ENCODE data around the gene WDR6. TPM values are rescaled to one million over a fixed set of nuclear protein-coding genes. Genes with fewer than 3 reads are reported as not detected.

WDR6 gene
- total RNA-seq, 1 experiment from 2014 or later: 174 TPM

DNA sequence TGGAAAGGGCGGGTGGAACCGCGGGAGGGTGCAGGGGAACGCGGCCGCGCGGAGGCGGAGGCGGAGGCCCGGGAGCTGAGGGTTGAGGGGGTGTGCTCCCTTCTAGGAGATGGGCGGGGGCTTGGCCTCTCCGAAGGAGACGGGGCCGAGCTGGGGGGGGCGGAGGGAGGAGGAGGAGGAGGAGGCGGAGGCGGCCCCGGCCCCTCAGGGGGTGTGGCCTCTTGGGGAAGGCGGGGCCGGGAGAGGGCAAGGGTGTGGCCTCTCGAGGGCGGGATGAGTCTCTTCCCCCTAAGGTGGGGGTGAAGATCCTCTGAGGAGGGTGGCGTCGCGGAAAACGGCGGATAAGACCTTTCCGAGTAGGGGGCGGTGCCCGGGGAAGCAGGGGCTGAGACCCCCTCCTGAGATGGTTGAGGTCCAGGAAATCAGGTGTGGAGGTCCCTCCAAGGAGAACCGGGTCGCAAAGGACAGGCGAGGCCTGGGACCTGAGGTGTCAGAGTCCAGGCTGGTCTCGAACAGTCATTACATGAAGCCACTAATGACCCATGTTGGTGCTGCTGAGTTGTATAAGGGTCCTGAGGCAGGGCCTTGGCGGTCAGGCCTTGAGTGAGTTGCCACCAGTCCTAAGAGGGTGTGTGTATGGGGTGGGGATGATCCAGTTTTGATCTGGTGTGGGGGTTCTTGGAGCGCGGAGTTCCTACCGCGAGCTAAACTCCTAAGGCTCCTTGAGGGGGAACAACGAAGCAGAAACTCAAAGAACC is 759 bp downstream of the WDR6 start:
- CTCF ChIA-PET: interaction anchor here (0.9 to 3.2 kb wide), 8 partner anchors 10 to 289 kb away, joined by 3 to 42 read pairs (median 6); partner anchors contain the start of genes DALRD3, NDUFAF3, P4HTM and QRICH1
- Histone ChIP-seq H3K9me3 (ENCODE audit: control insufficient read depth in 1 of 2, insufficient read depth in 1 of 2, low read depth in 1 of 2, low read length in 2 of 2) (no peaks in the 10 kb centered on the region), H3K27me3 (ENCODE audit: insufficient read depth, low read length) (no peaks in the 10 kb centered on the region), H3K4me2 (ENCODE audit: low read length) (peak overlapping the region; percentile 91), H3K4me3 (replicated peaks in 1 of 2; ENCODE audit: low read depth in 1 of 2, low read length in 2 of 2) (peak overlapping the region; percentile 72 to 86), H3K79me2 (ENCODE audit: insufficient read depth, low read length) (peaks cover 55% of the 10 kb centered on the region), H3K4me1 (ENCODE audit: control insufficient read depth in 1 of 2, insufficient read depth in 2 of 2, low read length in 2 of 2) (peaks cover 3 to 26% of the 10 kb centered on the region in 2 experiments; a peak in 3 of 4 replicates), H3K9me2 (ENCODE audit: insufficient read depth) (no peaks in the 10 kb centered on the region), H4K20me1 (ENCODE audit: insufficient read depth) (no peaks in the 10 kb centered on the region), H3K27ac (ENCODE audit: low read depth, low read length) (peak overlapping the region; percentile 99), H3K36me3 (ENCODE audit: control insufficient read depth in 1 of 2, insufficient read depth in 2 of 2, low read length in 2 of 2) (peaks cover 6 to 9% of the 10 kb centered on the region in 2 experiments; a peak in 3 of 4 replicates), H3K9ac (ENCODE audit: low read length) (peak overlapping the region; percentile 99), H2AFZ (ENCODE audit: low read depth, low read length, poor library complexity, severe bottlenecking) (no peak overlapping the region)
- TSS peak; percentile 30 for BruUV-seq (replicated peaks)
- DNase-seq (ENCODE audit: low read depth, low spot score): peak; percentile 72
- POLR2A ChIA-PET: interaction anchor here (1.0 to 2.6 kb wide), 10 partner anchors 9 to 332 kb away, joined by 3 to 52 read pairs (median 14); partner anchors contain the start of genes DALRD3, IMPDH2, KLHDC8B and NDUFAF3
- TF ChIP-seq FOSL1 (IDR thresholded peaks at IDR 0.05; ENCODE audit: low read depth) (no peak), CEBPB (IDR thresholded peaks at IDR 0.05; ENCODE audit: low read depth) (no peak), SRF (IDR thresholded peaks at IDR 0.05; ENCODE audit: low read depth) (no peak), ZNF274 (IDR thresholded peaks at IDR 0.05; ENCODE audit: low read depth, low read length) (no peak), RAD21 (IDR thresholded peaks at IDR 0.05; ENCODE audit: low read depth) (no peak), ZFX (IDR thresholded peaks at IDR 0.05) (no peak), SP1 (IDR thresholded peaks at IDR 0.05; ENCODE audit: low read depth) (no peak), EZH2phosphoT487 (IDR thresholded peaks at IDR 0.05; ENCODE audit: borderline replicate concordance) (no peak), POLR2A (IDR thresholded peaks at IDR 0.05; ENCODE audit: borderline replicate concordance, extremely low read depth, insufficient read depth, insufficient read length) (no peak), SIN3A (IDR thresholded peaks at IDR 0.05; ENCODE audit: low read depth) (no peak), POLR2AphosphoS5 (IDR thresholded peaks at IDR 0.05; ENCODE audit: low read depth, low read length) (peak; percentile 34)
- TF ChIP-seq, protein P1, sequence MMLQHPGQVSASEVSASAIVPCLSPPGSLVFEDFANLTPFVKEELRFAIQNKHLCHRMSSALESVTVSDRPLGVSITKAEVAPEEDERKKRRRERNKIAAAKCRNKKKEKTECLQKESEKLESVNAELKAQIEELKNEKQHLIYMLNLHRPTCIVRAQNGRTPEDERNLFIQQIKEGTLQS (IDR thresholded peaks at IDR 0.05): no peak
- TF ChIP-seq, protein P2, sequence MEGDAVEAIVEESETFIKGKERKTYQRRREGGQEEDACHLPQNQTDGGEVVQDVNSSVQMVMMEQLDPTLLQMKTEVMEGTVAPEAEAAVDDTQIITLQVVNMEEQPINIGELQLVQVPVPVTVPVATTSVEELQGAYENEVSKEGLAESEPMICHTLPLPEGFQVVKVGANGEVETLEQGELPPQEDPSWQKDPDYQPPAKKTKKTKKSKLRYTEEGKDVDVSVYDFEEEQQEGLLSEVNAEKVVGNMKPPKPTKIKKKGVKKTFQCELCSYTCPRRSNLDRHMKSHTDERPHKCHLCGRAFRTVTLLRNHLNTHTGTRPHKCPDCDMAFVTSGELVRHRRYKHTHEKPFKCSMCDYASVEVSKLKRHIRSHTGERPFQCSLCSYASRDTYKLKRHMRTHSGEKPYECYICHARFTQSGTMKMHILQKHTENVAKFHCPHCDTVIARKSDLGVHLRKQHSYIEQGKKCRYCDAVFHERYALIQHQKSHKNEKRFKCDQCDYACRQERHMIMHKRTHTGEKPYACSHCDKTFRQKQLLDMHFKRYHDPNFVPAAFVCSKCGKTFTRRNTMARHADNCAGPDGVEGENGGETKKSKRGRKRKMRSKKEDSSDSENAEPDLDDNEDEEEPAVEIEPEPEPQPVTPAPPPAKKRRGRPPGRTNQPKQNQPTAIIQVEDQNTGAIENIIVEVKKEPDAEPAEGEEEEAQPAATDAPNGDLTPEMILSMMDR (IDR thresholded peaks at IDR 0.05 in 2 of 3, conservative IDR thresholded peaks at IDR 0.05 in 1 of 3; ENCODE audit: borderline replicate concordance in 1 of 3, insufficient read depth in 1 of 3, low read depth in 2 of 3, low read length in 2 of 3): no peak
- TF ChIP-seq, protein P3, sequence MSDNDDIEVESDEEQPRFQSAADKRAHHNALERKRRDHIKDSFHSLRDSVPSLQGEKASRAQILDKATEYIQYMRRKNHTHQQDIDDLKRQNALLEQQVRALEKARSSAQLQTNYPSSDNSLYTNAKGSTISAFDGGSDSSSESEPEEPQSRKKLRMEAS (IDR thresholded peaks at IDR 0.05): no peak
- TF ChIP-seq, protein P4, sequence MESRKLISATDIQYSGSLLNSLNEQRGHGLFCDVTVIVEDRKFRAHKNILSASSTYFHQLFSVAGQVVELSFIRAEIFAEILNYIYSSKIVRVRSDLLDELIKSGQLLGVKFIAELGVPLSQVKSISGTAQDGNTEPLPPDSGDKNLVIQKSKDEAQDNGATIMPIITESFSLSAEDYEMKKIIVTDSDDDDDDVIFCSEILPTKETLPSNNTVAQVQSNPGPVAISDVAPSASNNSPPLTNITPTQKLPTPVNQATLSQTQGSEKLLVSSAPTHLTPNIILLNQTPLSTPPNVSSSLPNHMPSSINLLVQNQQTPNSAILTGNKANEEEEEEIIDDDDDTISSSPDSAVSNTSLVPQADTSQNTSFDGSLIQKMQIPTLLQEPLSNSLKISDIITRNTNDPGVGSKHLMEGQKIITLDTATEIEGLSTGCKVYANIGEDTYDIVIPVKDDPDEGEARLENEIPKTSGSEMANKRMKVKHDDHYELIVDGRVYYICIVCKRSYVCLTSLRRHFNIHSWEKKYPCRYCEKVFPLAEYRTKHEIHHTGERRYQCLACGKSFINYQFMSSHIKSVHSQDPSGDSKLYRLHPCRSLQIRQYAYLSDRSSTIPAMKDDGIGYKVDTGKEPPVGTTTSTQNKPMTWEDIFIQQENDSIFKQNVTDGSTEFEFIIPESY (IDR thresholded peaks at IDR 0.05; ENCODE audit: extremely low read depth, insufficient replicate concordance, low read length): peak; percentile 5
- TF ChIP-seq, protein P5, sequence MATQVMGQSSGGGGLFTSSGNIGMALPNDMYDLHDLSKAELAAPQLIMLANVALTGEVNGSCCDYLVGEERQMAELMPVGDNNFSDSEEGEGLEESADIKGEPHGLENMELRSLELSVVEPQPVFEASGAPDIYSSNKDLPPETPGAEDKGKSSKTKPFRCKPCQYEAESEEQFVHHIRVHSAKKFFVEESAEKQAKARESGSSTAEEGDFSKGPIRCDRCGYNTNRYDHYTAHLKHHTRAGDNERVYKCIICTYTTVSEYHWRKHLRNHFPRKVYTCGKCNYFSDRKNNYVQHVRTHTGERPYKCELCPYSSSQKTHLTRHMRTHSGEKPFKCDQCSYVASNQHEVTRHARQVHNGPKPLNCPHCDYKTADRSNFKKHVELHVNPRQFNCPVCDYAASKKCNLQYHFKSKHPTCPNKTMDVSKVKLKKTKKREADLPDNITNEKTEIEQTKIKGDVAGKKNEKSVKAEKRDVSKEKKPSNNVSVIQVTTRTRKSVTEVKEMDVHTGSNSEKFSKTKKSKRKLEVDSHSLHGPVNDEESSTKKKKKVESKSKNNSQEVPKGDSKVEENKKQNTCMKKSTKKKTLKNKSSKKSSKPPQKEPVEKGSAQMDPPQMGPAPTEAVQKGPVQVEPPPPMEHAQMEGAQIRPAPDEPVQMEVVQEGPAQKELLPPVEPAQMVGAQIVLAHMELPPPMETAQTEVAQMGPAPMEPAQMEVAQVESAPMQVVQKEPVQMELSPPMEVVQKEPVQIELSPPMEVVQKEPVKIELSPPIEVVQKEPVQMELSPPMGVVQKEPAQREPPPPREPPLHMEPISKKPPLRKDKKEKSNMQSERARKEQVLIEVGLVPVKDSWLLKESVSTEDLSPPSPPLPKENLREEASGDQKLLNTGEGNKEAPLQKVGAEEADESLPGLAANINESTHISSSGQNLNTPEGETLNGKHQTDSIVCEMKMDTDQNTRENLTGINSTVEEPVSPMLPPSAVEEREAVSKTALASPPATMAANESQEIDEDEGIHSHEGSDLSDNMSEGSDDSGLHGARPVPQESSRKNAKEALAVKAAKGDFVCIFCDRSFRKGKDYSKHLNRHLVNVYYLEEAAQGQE (IDR thresholded peaks at IDR 0.05; ENCODE audit: low read depth): no peak
- RAD21 ChIA-PET (ENCODE audit: low non-redundant PET in 1 of 2, low total read pairs in 2 of 2, uncharacterized antibody in 2 of 2, unreplicated experiment in 2 of 2): interaction anchor here (0.6 to 1.9 kb wide), 4 partner anchors 20 to 441 kb away, joined by 4 to 8 read pairs (median 6); partner anchors contain the start of gene QRICH1 (in 1 of the 2)
- ATAC-seq: peak; percentile 75
- intact Hi-C loops (cut with micrococcal nuclease): loop anchor here (1.0 kb wide), 1 partner anchor 10 kb away; the partner anchor contains the start of gene DALRD3
